H9 (cell line): ENCODE data around the gene SPEN. TPM values are rescaled to one million over a fixed set of nuclear protein-coding genes. Genes with fewer than 3 reads are reported as not detected.

Experiments used
- DNase-seq: peaks from one replicate; pipeline ENCODE4 v3.0.0-alpha.2; 2017
- H2AFZ ChIP-seq: one replicate; pipeline ENCODE4 v1.6.1; 2013; ENCODE audit warnings: mild to moderate bottlenecking, low read length, control low read depth, moderate library complexity
- H2AK5ac ChIP-seq: 2 replicates; pipeline ENCODE4 v1.6.1; 2013; ENCODE audit warnings: low read length, control low read depth, mixed read lengths; ENCODE audit not compliant: insufficient read length
- H2BK120ac ChIP-seq: one replicate; pipeline ENCODE4 v1.6.1; 2013; ENCODE audit warnings: low read depth, mild to moderate bottlenecking, low read length, control low read depth, inconsistent platforms; ENCODE audit not compliant: poor library complexity, severe bottlenecking
- H2BK12ac ChIP-seq: 2 replicates; pipeline ENCODE4 v1.6.1; 2013; ENCODE audit warnings: low read length, control low read depth, mixed read lengths, low read depth; ENCODE audit not compliant: insufficient read length
- H2BK15ac ChIP-seq: 2 replicates; pipeline ENCODE4 v1.6.1; 2013; ENCODE audit warnings: low read depth, low read length, control low read depth
- H2BK20ac ChIP-seq: one replicate; pipeline ENCODE4 v1.6.1; 2013; ENCODE audit warnings: low read depth, mild to moderate bottlenecking, low read length, control low read depth, inconsistent platforms; ENCODE audit not compliant: poor library complexity, severe bottlenecking
- H2BK5ac ChIP-seq: 2 replicates; pipeline ENCODE4 v1.6.1; 2013; ENCODE audit warnings: low read length, control low read depth, mixed read lengths; ENCODE audit not compliant: insufficient read length
- H3K14ac ChIP-seq: 2 replicates; pipeline ENCODE4 v1.6.1; 2013; ENCODE audit warnings: low read length, control low read depth; ENCODE audit not compliant: insufficient read depth
- H3K18ac ChIP-seq: 2 replicates; pipeline ENCODE4 v1.6.1; 2013; ENCODE audit warnings: low read depth, mild to moderate bottlenecking, mixed read lengths, low read length, control low read depth; ENCODE audit not compliant: insufficient read length
- H3K23ac ChIP-seq: 2 replicates; pipeline ENCODE4 v1.6.1; 2013; ENCODE audit warnings: low read length, control low read depth, mixed read lengths, low read depth; ENCODE audit not compliant: insufficient read length
- H3K23me2 ChIP-seq: 2 replicates; pipeline ENCODE4 v1.6.1; 2013; ENCODE audit warnings: low read depth, mild to moderate bottlenecking, mixed read lengths, low read length, control low read depth; ENCODE audit not compliant: insufficient read length, poor library complexity, severe bottlenecking
- H3K27ac ChIP-seq: 2 replicates; pipeline ENCODE4 v1.5.1; 2013; ENCODE audit warnings: low read length, control low read depth, mixed read lengths, low read depth; ENCODE audit not compliant: insufficient read length
- H3K27me3 ChIP-seq: 2 replicates; pipeline ENCODE4 v1.6.1; 2013; ENCODE audit warnings: low read length, control low read depth, inconsistent platforms; ENCODE audit not compliant: insufficient read depth
- H3K4ac ChIP-seq: 2 replicates; pipeline ENCODE4 v1.6.1; 2013; ENCODE audit warnings: low read depth, mild to moderate bottlenecking, control low read depth, inconsistent platforms, low read length, moderate library complexity
- H3K4me1 ChIP-seq: 2 replicates; pipeline ENCODE4 v1.6.1; 2013; ENCODE audit warnings: low read length, control low read depth, inconsistent platforms; ENCODE audit not compliant: insufficient read depth
- H3K4me2 ChIP-seq: 2 replicates; pipeline ENCODE4 v1.6.1; 2013; ENCODE audit warnings: low read length, control low read depth, mixed read lengths; ENCODE audit not compliant: insufficient read length, insufficient read depth
- H3K56ac ChIP-seq: 2 replicates; pipeline ENCODE4 v1.6.1; 2013; ENCODE audit warnings: low read depth, mild to moderate bottlenecking, mixed read lengths, low read length, control low read depth; ENCODE audit not compliant: insufficient read length
- H3K79me1 ChIP-seq: 2 replicates; pipeline ENCODE4 v1.6.1; 2013; ENCODE audit warnings: low read depth, mild to moderate bottlenecking, moderate library complexity, low read length, control low read depth, inconsistent platforms; ENCODE audit not compliant: insufficient read depth, poor library complexity, severe bottlenecking
- H3K79me2 ChIP-seq: 2 replicates; pipeline ENCODE4 v1.6.1; 2013; ENCODE audit warnings: low read length, control low read depth, inconsistent platforms; ENCODE audit not compliant: insufficient read depth
- H3K9ac ChIP-seq: 2 replicates; pipeline ENCODE4 v1.6.1; 2013; ENCODE audit warnings: low read length, control low read depth, mixed read lengths; ENCODE audit not compliant: insufficient read length; ENCODE audit errors: extremely low read depth
- H3K9me3 ChIP-seq: one replicate; pipeline ENCODE4 v1.6.1; 2013; ENCODE audit warnings: low read depth, low read length, inconsistent platforms; ENCODE audit not compliant: control insufficient read depth
- H3T11ph ChIP-seq: one replicate; pipeline ENCODE4 v1.6.1; 2013; ENCODE audit warnings: mild to moderate bottlenecking, low read length, control low read depth, inconsistent platforms
- H4K20me1 ChIP-seq: one replicate; pipeline ENCODE4 v1.6.1; 2013; ENCODE audit not compliant: control insufficient read depth, insufficient read length, insufficient read depth
- H4K5ac ChIP-seq: 2 replicates; pipeline ENCODE4 v1.6.1; 2013; ENCODE audit warnings: low read depth, mild to moderate bottlenecking, mixed read lengths, low read length, control low read depth; ENCODE audit not compliant: insufficient read length
- H4K8ac ChIP-seq: replicated peaks from 2 replicates; pipeline ENCODE4 v1.6.1; 2013; ENCODE audit warnings: low read length, control low read depth, mixed read lengths, low read depth; ENCODE audit not compliant: insufficient read length
- H4K91ac ChIP-seq: 2 replicates; pipeline ENCODE4 v1.6.1; 2013; ENCODE audit warnings: low read depth, mild to moderate bottlenecking, moderate library complexity, mixed read lengths, low read length, control low read depth; ENCODE audit not compliant: insufficient read length
- H3K27ac Mint-ChIP-seq, 3 experiments: 2 replicates in 2 of 3; 3 replicates in 1 of 3; pipeline ENCODE4 v1.8.0; 2020 to 2021; ENCODE audit warnings: mixed read lengths in 3 of 3, mild to moderate bottlenecking in 1 of 3, moderate library complexity in 1 of 3
- H3K27me3 Mint-ChIP-seq: 2 replicates; pipeline ENCODE4 v1.8.0; 2021; ENCODE audit warnings: low read depth, mild to moderate bottlenecking, moderate library complexity, mixed read lengths
- H3K36me3 Mint-ChIP-seq, 3 experiments: 2 replicates in 2 of 3; 3 replicates in 1 of 3; pipeline ENCODE4 v1.8.0; 2020 to 2021; ENCODE audit warnings: low read depth in 3 of 3, mixed read lengths in 3 of 3; ENCODE audit not compliant: insufficient read depth in 1 of 3
- H3K4me1 Mint-ChIP-seq, 2 experiments: 2 replicates each; pipeline ENCODE4 v1.8.0; 2020; ENCODE audit warnings: mixed read lengths in 2 of 2
- H3K4me3 Mint-ChIP-seq, 2 experiments: 2 replicates in 1 of 2; 3 replicates in 1 of 2; pipeline ENCODE4 v1.8.0; 2020 to 2021; ENCODE audit warnings: mild to moderate bottlenecking in 2 of 2, mixed read lengths in 2 of 2, moderate library complexity in 1 of 2
- H3K9me3 Mint-ChIP-seq, 2 experiments: 2 replicates in 1 of 2; 3 replicates in 1 of 2; pipeline ENCODE4 v1.8.0; 2020; ENCODE audit warnings: mild to moderate bottlenecking in 2 of 2, mixed read lengths in 2 of 2, moderate library complexity in 1 of 2
- CTCF ChIP-seq: fragments of 200-600 bp; sonication (generic); conservative IDR thresholded peaks from 3 replicates; pipeline ENCODE4 v1.8.0; 2021; ENCODE audit warnings: antibody characterized with exemption, mild to moderate bottlenecking
- WGBS: extraction: QIAGEN DNeasy Blood & Tissue Kit; methylation state at CpG from one replicate; pipeline ENCODE4 v1.1.7; 2013; ENCODE audit warnings: missing lambda C conversion rate, low lambda C conversion rate, mixed read lengths; ENCODE audit not compliant: insufficient read length; ENCODE audit errors: extremely low coverage; 5-methylcytosine and 5-hydroxymethylcytosine counted together
- total RNA-seq: library from RNA; stranded (reverse); gene quantifications from 2 replicates; pipeline ENCODE4 v1.2.1, GENCODE V29; 2021

The SPEN gene
- total RNA-seq, 1 experiment from 2014 or later: 59.6 TPM

GRCh38 chr1:15931401-15931800 is 83.9 kb downstream of the SPEN start:
- no peaks in the 10 kb centered on the region for H3K79me1 ChIP-seq
- H2BK5ac ChIP-seq: no peak overlapping the region
- no peak overlapping the region for H2BK12ac ChIP-seq
- H3K18ac ChIP-seq: no peak overlapping the region
- no peak overlapping the region for H3K27ac ChIP-seq
- no peak for DNase-seq
- H3T11ph ChIP-seq: no peak overlapping the region
- H3K23me2 ChIP-seq: no peaks in the 10 kb centered on the region
- no peak for TF ChIP-seq CTCF
- Mint-ChIP-seq H3K27me3 (no peaks in the 10 kb centered on the region), H3K9me3 (no peaks in the 10 kb centered on the region), H3K4me3 (no peak overlapping the region), H3K4me1 (no peaks in the 10 kb centered on the region), H3K27ac (no peak overlapping the region; a peak in 1 of 7 replicates), H3K36me3 (peaks cover 61 to 90% (median 85%) of the 10 kb centered on the region in 3 experiments)
- H2AFZ ChIP-seq: no peak overlapping the region
- H3K79me2 ChIP-seq: no peaks in the 10 kb centered on the region
- H2AK5ac ChIP-seq: no peak overlapping the region
- H3K27me3 ChIP-seq: no peaks in the 10 kb centered on the region
- H4K8ac ChIP-seq: no peak overlapping the region
- WGBS: no CpG with 5 or more reads among the region's 11 CpGs
- no peak overlapping the region for H3K9ac ChIP-seq
- no peak overlapping the region for H3K56ac ChIP-seq
- H2BK15ac ChIP-seq: no peak overlapping the region
- no peaks in the 10 kb centered on the region for H3K9me3 ChIP-seq
- no peak overlapping the region for H2BK120ac ChIP-seq
- no peak overlapping the region for H3K14ac ChIP-seq
- no peak overlapping the region for H3K4ac ChIP-seq
- no peak overlapping the region for H2BK20ac ChIP-seq
- H3K4me1 ChIP-seq: no peaks in the 10 kb centered on the region
- H4K5ac ChIP-seq: no peak overlapping the region
- H4K91ac ChIP-seq: no peak overlapping the region
- no peak overlapping the region for H3K4me2 ChIP-seq
- no peak overlapping the region for H3K23ac ChIP-seq
- H4K20me1 ChIP-seq: no peaks in the 10 kb centered on the region
